HCT116 (cell line): ENCODE data around the gene RPL37A. TPM values are rescaled to one million over a fixed set of nuclear protein-coding genes. Genes with fewer than 3 reads are reported as not detected.

ENCODE experiments used
- ATAC-seq: fragments of 200-7000 bp; cut with Tn5 transposase; 2 replicates; pipeline ENCODE4 v1.9.1; 2020; ENCODE audit warnings: mild to moderate bottlenecking, moderate library complexity
- BruUV-seq: library from RNA; stranded (reverse); fragments of 400-500 nt; replicated peaks from 2 replicates; lab custom pipeline; 2021; lab: Mats Ljungman, UMichigan
- CTCF ChIA-PET: fragments of 300-600 bp; sonication (Branson Sonifier 250); formaldehyde crosslinking; loops from one replicate; lab custom pipeline; 2021; ENCODE audit warnings: antibody characterized with exemption; lab: Charles Lee
- POLR2A ChIA-PET: fragments of 300-600, 350-600 bp; sonication (Branson Sonifier 250); formaldehyde crosslinking; loops from one replicate; lab custom pipeline; 2021; ENCODE audit warnings: antibody characterized with exemption; lab: Charles Lee
- RAD21 ChIA-PET, 2 experiments: fragments of 300-600 bp; sonication (Branson Sonifier 250); formaldehyde crosslinking; loops; one replicate each; lab custom pipeline; 2023; ENCODE audit warnings: low total read pairs in 2 of 2; ENCODE audit not compliant: uncharacterized antibody in 2 of 2, unreplicated experiment in 2 of 2, low non-redundant PET in 1 of 2; lab: Charles Lee
- DNase-seq: peaks from one replicate; pipeline ENCODE4 v3.0.0-alpha.2; 2010; ENCODE audit warnings: low read depth, low spot score
- H2AFZ ChIP-seq: fragments of 200-600 bp; shearing (Covaris generic), sonication (generic); 2 replicates; pipeline ENCODE4 v1.6.1; 2017; ENCODE audit warnings: low read depth, mixed run types, mixed read lengths, antibody characterized with exemption, low read length; ENCODE audit not compliant: poor library complexity, severe bottlenecking
- H3K27ac ChIP-seq: 2 replicates; pipeline ENCODE4 v1.5.1; 2012; ENCODE audit warnings: low read depth, low read length
- H3K27me3 ChIP-seq: fragments of 200-600 bp; sonication (generic); 2 replicates; pipeline ENCODE4 v1.6.1; 2016; ENCODE audit warnings: mixed run types, low read length, mixed read lengths; ENCODE audit not compliant: insufficient read depth
- H3K36me3 ChIP-seq, 2 experiments: fragments of 200-500 bp in 1 of 2; fragments of 200-600 bp in 1 of 2; sonication (Bioruptor generic) in 1 of 2; sonication (generic) in 1 of 2; 2 replicates each; pipeline versions ENCODE4 v1.5.1 to v1.6.1; 2014 to 2016; ENCODE audit warnings: low read length in 2 of 2, inconsistent platforms in 1 of 2, mixed read lengths in 1 of 2, mixed run types in 1 of 2; ENCODE audit not compliant: insufficient read depth in 2 of 2, control insufficient read depth in 1 of 2
- H3K4me1 ChIP-seq, 2 experiments: fragments of 200-600 bp in 1 of 2; sonication (generic) in 1 of 2; 2 replicates each; pipeline versions ENCODE4 v1.5.1 to v1.6.1; 2012 to 2017; ENCODE audit warnings: low read length in 2 of 2, inconsistent platforms in 1 of 2, mild to moderate bottlenecking in 1 of 2, mixed read lengths in 1 of 2, mixed run types in 1 of 2, moderate library complexity in 1 of 2; ENCODE audit not compliant: insufficient read depth in 2 of 2, control insufficient read depth in 1 of 2
- H3K4me2 ChIP-seq: fragments of 200-600 bp; sonication (generic); 2 replicates; pipeline ENCODE4 v1.6.1; 2017; ENCODE audit warnings: mixed run types, low read length, mixed read lengths
- H3K4me3 ChIP-seq, 2 experiments: fragments of 200-600 bp in 1 of 2; sonication (generic) in 1 of 2; replicated peaks in 1 of 2; 2 replicates each; pipeline ENCODE4 v1.5.1; 2011 to 2016; ENCODE audit warnings: low read length in 2 of 2, control low read depth in 1 of 2, low read depth in 1 of 2, mild to moderate bottlenecking in 1 of 2, mixed read lengths in 1 of 2, mixed run types in 1 of 2
- H3K79me2 ChIP-seq: fragments of 200-600 bp; sonication (generic); 2 replicates; pipeline ENCODE4 v1.6.1; 2017; ENCODE audit warnings: mild to moderate bottlenecking, mixed run types, low read length, moderate library complexity, mixed read lengths; ENCODE audit not compliant: insufficient read depth
- H3K9ac ChIP-seq: fragments of 200-600 bp; sonication (generic); 2 replicates; pipeline ENCODE4 v1.6.1; 2016; ENCODE audit warnings: low read length, mixed read lengths
- H3K9me2 ChIP-seq: fragments of 200-600 bp; sonication (generic), shearing (Covaris generic); 2 replicates; pipeline ENCODE4 v1.6.1; 2017; ENCODE audit warnings: mixed run types, mild to moderate bottlenecking, moderate library complexity; ENCODE audit not compliant: insufficient read depth
- H3K9me3 ChIP-seq, 2 experiments: fragments of 200-500 bp in 1 of 2; fragments of 200-600 bp in 1 of 2; sonication (Bioruptor generic) in 1 of 2; sonication (generic) in 1 of 2; 2 replicates each; pipeline ENCODE4 v1.6.1; 2014 to 2017; ENCODE audit warnings: low read length in 2 of 2, mixed read lengths in 2 of 2, inconsistent platforms in 1 of 2, low read depth in 1 of 2, mild to moderate bottlenecking in 1 of 2, mixed run types in 1 of 2, moderate library complexity in 1 of 2; ENCODE audit not compliant: control insufficient read depth in 1 of 2, insufficient read depth in 1 of 2
- H4K20me1 ChIP-seq: fragments of 200-600 bp; sonication (generic), shearing (Covaris generic); 2 replicates; pipeline ENCODE4 v1.6.1; 2017; ENCODE audit warnings: mixed run types, mild to moderate bottlenecking, moderate library complexity; ENCODE audit not compliant: insufficient read depth
- CBX3 ChIP-seq: IDR thresholded peaks from 2 replicates; pipeline ENCODE4 v1.6.1; 2012; ENCODE audit warnings: low read depth
- CEBPB ChIP-seq: IDR thresholded peaks from 2 replicates; pipeline ENCODE4 v1.6.1; 2012; ENCODE audit warnings: low read depth
- MAX ChIP-seq: IDR thresholded peaks from 2 replicates; pipeline ENCODE4 v1.6.1; 2012
- POLR2A ChIP-seq: IDR thresholded peaks from 2 replicates; pipeline ENCODE4 v1.7.0; 2011; ENCODE audit warnings: borderline replicate concordance; ENCODE audit not compliant: insufficient read depth, insufficient read length; ENCODE audit errors: extremely low read depth
- POLR2AphosphoS5 ChIP-seq: IDR thresholded peaks from 2 replicates; pipeline ENCODE4 v1.6.1; 2011; ENCODE audit warnings: mild to moderate bottlenecking, low read depth, low read length, moderate library complexity
- REST ChIP-seq: IDR thresholded peaks from 2 replicates; pipeline ENCODE4 v1.6.1; 2012; ENCODE audit warnings: low read depth
- SP1 ChIP-seq: IDR thresholded peaks from 2 replicates; pipeline ENCODE4 v1.6.1; 2012; ENCODE audit warnings: low read depth
- YY1 ChIP-seq: IDR thresholded peaks from 2 replicates; pipeline ENCODE4 v1.6.1; 2011; ENCODE audit warnings: low read length, low read depth, moderate library complexity, mild to moderate bottlenecking; ENCODE audit not compliant: insufficient replicate concordance; ENCODE audit errors: extremely low read depth
- ZFX ChIP-seq: fragments of 450-650 bp; IDR thresholded peaks from 2 replicates; pipeline ENCODE4 v1.6.1; 2017
- intact Hi-C: fragments of 100-400 bp; cut with micrococcal nuclease; formaldehyde crosslinking; loops from 2 replicates; pipeline ENCODE4 v1.10.0; 2022
- total RNA-seq: library from RNA; stranded (reverse); gene quantifications from one replicate; pipeline ENCODE4 v1.2.1, GENCODE V29; 2021; ENCODE audit not compliant: unreplicated experiment

The RPL37A gene
- total RNA-seq, 1 experiment from 2014 or later = 3,018 TPM

- intact Hi-C loops = no loop called here
- Histone ChIP-seq H3K9me2 (no peaks in the 10 kb centered on the region), H3K9me3 (no peaks in the 10 kb centered on the region), H3K36me3 (no peaks in the 10 kb centered on the region), H3K4me1 (peaks cover 0 to 17% of the 10 kb centered on the region in 2 experiments; a peak in 1 of 4 replicates), H3K27ac (no peak overlapping the region), H3K9ac (no peak overlapping the region), H3K4me2 (no peak overlapping the region), H3K79me2 (no peaks in the 10 kb centered on the region), H3K27me3 (no peaks in the 10 kb centered on the region), H4K20me1 (no peaks in the 10 kb centered on the region), H3K4me3 (no peak overlapping the region), H2AFZ (no peak overlapping the region)
- no TSS peak for BruUV-seq
- ATAC-seq = no peak
- CTCF ChIA-PET = no interaction called here
- RAD21 ChIA-PET = no interaction called here
- DNase-seq = no peak
- POLR2A ChIA-PET = no interaction called here
- no peak for TF ChIP-seq POLR2AphosphoS5
- TF ChIP-seq ZFX = no peak
- TF ChIP-seq REST = no peak
- TF ChIP-seq YY1 = no peak
- no peak for TF ChIP-seq POLR2A
- no peak for TF ChIP-seq SP1
- TF ChIP-seq CEBPB = no peak
- no peak for TF ChIP-seq CBX3
- TF ChIP-seq MAX = no peak
Observed at GRCh38 chr2:216491793-216492596, 6.6 kb upstream of the RPL37A start.
